C4-2B (cell line): ENCODE results near the gene HS6ST3.

Source experiments
- H3K27ac ChIP-seq: fragments of 450-650 bp; 2 replicates; pipeline ENCODE4 v1.5.1; 2017
- CTCF ChIP-seq: fragments of 450-650 bp; conservative IDR thresholded peaks from 2 replicates; pipeline ENCODE4 v1.5.1; 2017; ENCODE audit warnings: mild to moderate bottlenecking
- ZFX ChIP-seq: fragments of 450-650 bp; IDR thresholded peaks from 2 replicates; pipeline ENCODE4 v1.6.1; 2017

HS6ST3 gene

GRCh38 chr13:96726651-96727050 is 636.7 kb downstream of the HS6ST3 start:
- no peak for TF ChIP-seq CTCF
- TF ChIP-seq ZFX = no peak
- H3K27ac ChIP-seq = no peak overlapping the region

- no peak for TF ChIP-seq ZFX
- TF ChIP-seq CTCF = no peak
- no peak overlapping the region for H3K27ac ChIP-seq
Measured at GRCh38 chr13:96728463-96728862, 638.6 kb downstream of the HS6ST3 start.

GRCh38 chr13:96730676-96731075 is 640.8 kb downstream of the HS6ST3 start:
- no peak overlapping the region for H3K27ac ChIP-seq
- no peak for TF ChIP-seq CTCF

GRCh38 chr13:96734499-96734898 is 644.6 kb downstream of the HS6ST3 start:
- no peak for TF ChIP-seq ZFX
- H3K27ac ChIP-seq = no peak overlapping the region

- TF ChIP-seq ZFX (no peak), CTCF (no peak)
- H3K27ac ChIP-seq = no peak overlapping the region
Measured at GRCh38 chr13:96741779-96742178, 651.9 kb downstream of the HS6ST3 start.

GRCh38 chr13:96743296-96744089 is 653.6 kb downstream of the HS6ST3 start:
- TF ChIP-seq ZFX (no peak), CTCF (no peak)
- no peak overlapping the region for H3K27ac ChIP-seq

GRCh38 chr13:96744367-96745331 is 654.7 kb downstream of the HS6ST3 start:
- H3K27ac ChIP-seq = no peak overlapping the region
- TF ChIP-seq CTCF (no peak), ZFX (no peak)
